Astrocyte of the cerebellum (primary cell): ENCODE data around the gene ZFPM1.

Experiments used
- DNase-seq: peaks from one replicate; pipeline ENCODE4 v3.0.0-alpha.2; 2011; ENCODE audit warnings: low read depth
- H3K4me3 ChIP-seq: 2 replicates; pipeline ENCODE4 v1.5.1; 2011; ENCODE audit warnings: mild to moderate bottlenecking, low read depth, low read length, moderate library complexity
- in situ Hi-C: cut with HindIII; loops from 2 replicates; pipeline ENCODE4 v1.10.0; 2017; ENCODE audit warnings: low sequenced_read_pairs
- TF ChIP-seq, protein P1 (sequence below): IDR thresholded peaks from 2 replicates; pipeline ENCODE4 v1.5.1; 2012; ENCODE audit warnings: low read length, low read depth, moderate library complexity, mild to moderate bottlenecking; ENCODE audit errors: missing control alignments

ZFPM1 gene

DNA sequence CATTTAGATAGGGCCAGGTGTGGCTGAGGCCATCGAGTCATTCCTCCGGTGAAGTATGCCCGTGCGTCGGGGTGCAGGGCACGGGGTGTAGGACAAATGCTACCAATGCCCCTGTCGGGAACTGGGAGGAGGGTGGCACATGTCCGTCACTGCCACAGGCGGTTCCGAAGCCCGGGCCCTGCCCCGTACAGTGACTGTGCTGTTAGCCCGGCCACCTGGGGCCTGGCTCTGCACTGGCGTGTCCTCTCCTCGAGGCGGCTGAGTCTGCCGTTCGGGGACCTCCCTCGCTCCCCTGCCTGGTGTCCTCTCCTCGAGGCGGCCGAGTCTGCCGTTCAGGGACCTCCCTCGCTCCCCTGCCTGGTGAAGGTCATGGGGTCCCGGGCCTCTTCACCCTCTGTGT is 7.0 kb upstream of the ZFPM1 start:
- TF ChIP-seq, protein P1, sequence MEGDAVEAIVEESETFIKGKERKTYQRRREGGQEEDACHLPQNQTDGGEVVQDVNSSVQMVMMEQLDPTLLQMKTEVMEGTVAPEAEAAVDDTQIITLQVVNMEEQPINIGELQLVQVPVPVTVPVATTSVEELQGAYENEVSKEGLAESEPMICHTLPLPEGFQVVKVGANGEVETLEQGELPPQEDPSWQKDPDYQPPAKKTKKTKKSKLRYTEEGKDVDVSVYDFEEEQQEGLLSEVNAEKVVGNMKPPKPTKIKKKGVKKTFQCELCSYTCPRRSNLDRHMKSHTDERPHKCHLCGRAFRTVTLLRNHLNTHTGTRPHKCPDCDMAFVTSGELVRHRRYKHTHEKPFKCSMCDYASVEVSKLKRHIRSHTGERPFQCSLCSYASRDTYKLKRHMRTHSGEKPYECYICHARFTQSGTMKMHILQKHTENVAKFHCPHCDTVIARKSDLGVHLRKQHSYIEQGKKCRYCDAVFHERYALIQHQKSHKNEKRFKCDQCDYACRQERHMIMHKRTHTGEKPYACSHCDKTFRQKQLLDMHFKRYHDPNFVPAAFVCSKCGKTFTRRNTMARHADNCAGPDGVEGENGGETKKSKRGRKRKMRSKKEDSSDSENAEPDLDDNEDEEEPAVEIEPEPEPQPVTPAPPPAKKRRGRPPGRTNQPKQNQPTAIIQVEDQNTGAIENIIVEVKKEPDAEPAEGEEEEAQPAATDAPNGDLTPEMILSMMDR, result no peak
- H3K4me3 ChIP-seq, result no peak overlapping the region
- in situ Hi-C loops, result no loop called here
- no peak for DNase-seq

GRCh38 chr16:88446736-88447135 is 6.3 kb upstream of the ZFPM1 start:
- in situ Hi-C loops, result no loop called here
- no peak for DNase-seq
- TF ChIP-seq, protein P1, result no peak
- no peak overlapping the region for H3K4me3 ChIP-seq

GRCh38 chr16:88447881-88448280 is 5.2 kb upstream of the ZFPM1 start:
- TF ChIP-seq, protein P1, result no peak
- in situ Hi-C loops, result no loop called here
- H3K4me3 ChIP-seq, result no peak overlapping the region
- DNase-seq, result no peak

- no peak for DNase-seq
- no peak overlapping the region for H3K4me3 ChIP-seq
- TF ChIP-seq, protein P1, result no peak
- in situ Hi-C loops, result no loop called here
Observed at GRCh38 chr16:88448461-88449266, 4.4 kb upstream of the ZFPM1 start.

- in situ Hi-C loops, result no loop called here
- no peak overlapping the region for H3K4me3 ChIP-seq
- DNase-seq, result no peak
- TF ChIP-seq, protein P1, result no peak
Observed at GRCh38 chr16:88449267-88449561, 3.9 kb upstream of the ZFPM1 start.

DNA sequence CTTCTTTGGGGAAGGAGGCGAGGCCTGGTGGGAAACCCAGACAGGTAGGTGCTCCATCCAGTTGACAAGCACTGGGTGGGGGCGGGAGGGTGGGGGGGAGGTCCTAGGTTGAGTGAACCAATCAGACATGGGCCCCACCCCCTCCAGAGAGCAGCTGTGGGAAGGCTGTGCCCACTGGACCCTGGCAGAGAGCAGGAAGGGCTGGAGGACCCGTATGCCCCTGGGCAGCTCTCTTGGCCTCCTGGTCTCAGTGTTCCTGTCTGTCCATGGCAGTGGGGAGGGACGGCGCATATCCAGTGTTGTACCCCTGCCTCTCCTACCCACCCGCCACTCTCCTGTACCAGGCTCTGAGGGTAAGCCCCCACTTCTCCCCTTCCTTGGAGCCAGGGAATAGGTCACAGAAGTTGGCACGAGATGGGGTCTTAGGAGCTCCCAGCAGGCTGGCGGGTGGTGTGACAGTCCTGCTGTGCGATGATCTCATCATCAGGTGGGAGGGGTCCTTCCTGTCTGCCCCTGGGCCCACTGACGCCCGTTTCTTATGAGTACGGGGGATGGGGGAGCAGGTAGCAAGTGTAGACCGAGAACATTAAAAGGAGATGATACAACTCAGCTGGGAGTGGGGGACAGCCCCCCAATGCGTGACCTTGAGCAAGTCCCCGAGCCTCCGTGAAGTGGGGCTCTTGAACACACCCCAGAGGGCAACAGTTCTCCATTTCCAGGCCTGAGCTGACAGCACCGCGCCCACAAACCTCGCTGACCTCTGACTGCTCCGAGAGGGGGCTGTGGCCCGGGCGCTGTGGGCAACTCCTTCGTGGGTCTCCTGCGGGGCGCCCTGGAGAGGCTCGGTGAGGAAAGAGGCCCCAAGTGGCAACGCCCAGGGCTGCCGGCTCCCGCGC is 1.2 kb upstream of the ZFPM1 start:
- no peak for DNase-seq
- TF ChIP-seq, protein P1, result no peak
- H3K4me3 ChIP-seq, result peak overlapping the region; percentile 48
- in situ Hi-C loops, result no loop called here
